HepG2 (cell line): ENCODE data around the gene C5orf47. TPM values are rescaled to one million over a fixed set of nuclear protein-coding genes. Genes with fewer than 3 reads are reported as not detected.

Experiments
- CC2D1A ChIP-seq: sonication (generic); formaldehyde crosslinking; IDR thresholded peaks from 2 replicates; pipeline ENCODE4 v1.8.1; 2023; ENCODE audit warnings: mild to moderate bottlenecking, missing genetic modification reagents
- CHD4 ChIP-seq: fragments of 200-600 bp; sonication (generic); IDR thresholded peaks from 2 replicates; pipeline ENCODE4 v1.7.0; 2017; ENCODE audit warnings: mild to moderate bottlenecking, low read length, borderline replicate concordance
- EED ChIP-seq: sonication (generic); formaldehyde crosslinking; IDR thresholded peaks from 2 replicates; pipeline ENCODE4 v1.5.0; 2020; ENCODE audit warnings: mild to moderate bottlenecking, missing genetic modification reagents
- GTF3A ChIP-seq: sonication (generic); formaldehyde crosslinking; conservative IDR thresholded peaks from 2 replicates; pipeline ENCODE4 v1.4.0; 2020; ENCODE audit warnings: mild to moderate bottlenecking, missing genetic modification reagents
- KAT2B ChIP-seq: fragments of 150-350 bp; IDR thresholded peaks from 2 replicates; pipeline ENCODE4 v1.6.1; 2014; ENCODE audit warnings: low read depth, low read length, borderline replicate concordance
- KLF16 ChIP-seq, 2 experiments: sonication (generic) in 1 of 2; formaldehyde crosslinking in 1 of 2; IDR thresholded peaks; 2 replicates each; pipeline versions ENCODE4 v1.6.1 to v1.8.0; 2016 to 2023; ENCODE audit warnings: missing genetic modification reagents in 2 of 2, missing compliant biosample characterization in 1 of 2
- MXD3 ChIP-seq: IDR thresholded peaks from 2 replicates; pipeline ENCODE4 v1.6.1; 2016; ENCODE audit warnings: mild to moderate bottlenecking, missing biosample characterization, missing genetic modification reagents
- POLR2A ChIP-seq, 2 experiments: IDR thresholded peaks; 2 replicates each; pipeline ENCODE4 v1.6.1; 2011; ENCODE audit warnings: low read depth in 2 of 2, low read length in 2 of 2, mild to moderate bottlenecking in 1 of 2, moderate library complexity in 1 of 2; ENCODE audit not compliant: insufficient read depth in 1 of 2
- SIN3A ChIP-seq: IDR thresholded peaks from 2 replicates; pipeline ENCODE4 v1.6.1; 2011; ENCODE audit warnings: low read depth, mild to moderate bottlenecking, control low read depth, low read length, borderline replicate concordance
- SSRP1 ChIP-seq: IDR thresholded peaks from 2 replicates; pipeline ENCODE4 v1.6.1; 2016; ENCODE audit warnings: control low read depth
- TOPORS ChIP-seq: sonication (generic); formaldehyde crosslinking; IDR thresholded peaks from 2 replicates; pipeline ENCODE4 v1.8.0; 2023; ENCODE audit warnings: mild to moderate bottlenecking, missing genetic modification reagents
- ZC3H4 ChIP-seq: sonication (generic); formaldehyde crosslinking; IDR thresholded peaks from 2 replicates; pipeline ENCODE4 v1.4.0; 2020; ENCODE audit warnings: missing genetic modification reagents, borderline replicate concordance
- ZEB1 ChIP-seq: IDR thresholded peaks from 2 replicates; pipeline ENCODE4 v1.6.1; 2012; ENCODE audit warnings: mild to moderate bottlenecking, low read depth, inconsistent platforms; ENCODE audit not compliant: insufficient replicate concordance
- ZNF260 ChIP-seq: sonication (generic); formaldehyde crosslinking; IDR thresholded peaks from 2 replicates; pipeline ENCODE4 v1.4.0; 2020; ENCODE audit warnings: missing genetic modification reagents, low read depth, mild to moderate bottlenecking, borderline replicate concordance
- ZNF382 ChIP-seq: sonication (generic); formaldehyde crosslinking; IDR thresholded peaks from 2 replicates; pipeline ENCODE4 v1.5.0; 2020; ENCODE audit warnings: missing genetic modification reagents, mild to moderate bottlenecking, borderline replicate concordance
- ZNF552 ChIP-seq: sonication (generic); formaldehyde crosslinking; IDR thresholded peaks from 2 replicates; pipeline ENCODE4 v1.9.0; 2022; ENCODE audit warnings: missing genetic modification reagents, mild to moderate bottlenecking, borderline replicate concordance
- ZNF557 ChIP-seq: sonication (generic); formaldehyde crosslinking; IDR thresholded peaks from 2 replicates; pipeline ENCODE4 v1.4.0; 2020; ENCODE audit warnings: missing genetic modification reagents
- ZNF616 ChIP-seq: sonication (generic); formaldehyde crosslinking; IDR thresholded peaks from 2 replicates; pipeline ENCODE4 v1.5.0; 2020; ENCODE audit warnings: low read depth, mild to moderate bottlenecking, missing genetic modification reagents
- ZNF644 ChIP-seq: IDR thresholded peaks from 2 replicates; pipeline ENCODE4 v1.6.1; 2016; ENCODE audit warnings: low read depth
- ZNF678 ChIP-seq: sonication (generic); formaldehyde crosslinking; IDR thresholded peaks from 2 replicates; pipeline ENCODE4 v1.4.0; 2020; ENCODE audit warnings: mild to moderate bottlenecking, missing genetic modification reagents
- ZNF747 ChIP-seq: sonication (generic); formaldehyde crosslinking; IDR thresholded peaks from 2 replicates; pipeline ENCODE4 v1.8.1; 2023; ENCODE audit warnings: missing genetic modification reagents, mild to moderate bottlenecking, borderline replicate concordance
- polyA plus RNA-seq, 8 experiments: library from polyadenylated mRNA; depleted of rRNA in 3 of 8; stranded (reverse) in 7 of 8; unstranded in 1 of 8; fragments of >200 nt; fragmentation: Illumina TruSeq in 4 of 8; extraction: Trizol in 4 of 8; gene quantifications; 2 replicates each; pipeline versions ENCODE4 v1.2.1 to v1.2.3, GENCODE V29; 2011 to 2016; ENCODE audit warnings: low read depth in 4 of 8, missing spikeins in 1 of 8, mixed read lengths in 1 of 8; ENCODE audit not compliant: insufficient read depth in 1 of 8
- total RNA-seq, 5 experiments: library from RNA; depleted of rRNA; stranded (reverse); fragments of >200 nt; fragmentation: Illumina TruSeq; extraction: Trizol; gene quantifications; 2 replicates each; pipeline ENCODE4 v1.2.3, GENCODE V29; 2016; ENCODE audit warnings: low read depth in 1 of 5
- TF ChIP-seq, protein P1 (sequence below): IDR thresholded peaks from 2 replicates; pipeline ENCODE4 v1.6.1; 2016
- TF ChIP-seq, protein P2 (sequence below): IDR thresholded peaks from 2 replicates; pipeline ENCODE4 v1.6.1; 2016; ENCODE audit warnings: missing genetic modification reagents, missing compliant biosample characterization
- TF ChIP-seq, protein P3 (sequence below): IDR thresholded peaks from 2 replicates; pipeline ENCODE4 v1.6.1; 2016; ENCODE audit warnings: control low read depth
- TF ChIP-seq, protein P4 (sequence below): sonication (generic); formaldehyde crosslinking; IDR thresholded peaks from 2 replicates; pipeline ENCODE4 v1.5.0; 2020; ENCODE audit warnings: missing genetic modification reagents
- TF ChIP-seq, protein P5 (sequence below): sonication (generic); formaldehyde crosslinking; IDR thresholded peaks from 2 replicates; pipeline ENCODE4 v1.8.0; 2022; ENCODE audit warnings: mild to moderate bottlenecking, missing genetic modification reagents, borderline replicate concordance

The C5orf47 gene
- total and polyA plus RNA-seq, 2 of the 13 experiments (the other 11 are each of a cell fraction or from before 2014, with no cell fraction given), result not detected

DNA sequence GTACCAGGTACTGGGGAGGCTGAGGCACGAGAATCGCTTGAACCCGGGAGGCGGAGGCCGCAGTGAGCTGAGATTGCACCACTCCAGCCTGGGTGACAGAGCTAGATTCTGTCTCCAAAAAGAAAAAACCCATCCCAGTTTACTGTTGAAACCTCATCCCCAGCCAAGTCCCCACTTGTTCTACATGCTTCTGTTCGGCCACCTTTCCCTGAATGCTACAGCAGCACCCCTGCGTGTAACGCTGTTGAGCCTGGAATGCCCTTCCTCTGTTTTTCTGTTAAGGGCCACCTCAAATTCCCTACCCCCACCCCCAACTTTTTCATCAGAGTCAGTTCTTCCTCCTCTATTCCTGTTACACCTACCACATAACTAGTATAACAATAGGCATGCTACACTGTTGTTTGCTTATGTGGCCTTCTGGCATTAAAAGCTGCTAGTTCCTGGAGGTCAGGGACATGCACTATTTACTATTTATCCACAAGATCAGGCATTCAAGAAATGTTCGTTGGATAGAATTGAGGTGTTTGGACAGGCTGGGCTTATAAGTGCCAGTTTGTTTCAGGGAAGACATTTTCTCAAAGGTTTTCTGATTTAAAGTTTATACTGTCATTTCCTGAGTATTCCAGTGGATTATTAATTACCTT lies 47.1 kb upstream of the C5orf47 start (continued):
- no peak for TF ChIP-seq ZNF260 (CRISPR knock-in tag)
- TF ChIP-seq, protein P1, sequence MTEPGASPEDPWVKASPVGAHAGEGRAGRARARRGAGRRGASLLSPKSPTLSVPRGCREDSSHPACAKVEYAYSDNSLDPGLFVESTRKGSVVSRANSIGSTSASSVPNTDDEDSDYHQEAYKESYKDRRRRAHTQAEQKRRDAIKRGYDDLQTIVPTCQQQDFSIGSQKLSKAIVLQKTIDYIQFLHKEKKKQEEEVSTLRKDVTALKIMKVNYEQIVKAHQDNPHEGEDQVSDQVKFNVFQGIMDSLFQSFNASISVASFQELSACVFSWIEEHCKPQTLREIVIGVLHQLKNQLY, result peak; percentile 87
- TF ChIP-seq ZNF557, result no peak
- 0 out of 2 replicates have a peak, but pooled peaks have one; percentile 32 for TF ChIP-seq SIN3A
- TF ChIP-seq ZNF616 (CRISPR knock-in tag), result no peak
- no peak for TF ChIP-seq ZNF644 (CRISPR knock-in tag)
- no peak for TF ChIP-seq ZC3H4
- TF ChIP-seq EED (CRISPR knock-in tag), result no peak
- TF ChIP-seq ZNF747 (CRISPR knock-in tag), result peak; percentile 87; the same call in 1 of the 2 replicates
- TF ChIP-seq ZNF382 (CRISPR knock-in tag), result no peak
- TF ChIP-seq, protein P2, sequence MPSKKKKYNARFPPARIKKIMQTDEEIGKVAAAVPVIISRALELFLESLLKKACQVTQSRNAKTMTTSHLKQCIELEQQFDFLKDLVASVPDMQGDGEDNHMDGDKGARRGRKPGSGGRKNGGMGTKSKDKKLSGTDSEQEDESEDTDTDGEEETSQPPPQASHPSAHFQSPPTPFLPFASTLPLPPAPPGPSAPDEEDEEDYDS (CRISPR knock-in tag), result peak; percentile 60; the same call in 1 of the 2 replicates
- TF ChIP-seq CC2D1A, result no peak
- TF ChIP-seq SSRP1 (CRISPR knock-in tag), result no peak
- no peak for TF ChIP-seq KAT2B
- no peak for TF ChIP-seq ZNF678 (CRISPR knock-in tag)
- TF ChIP-seq CHD4, result no peak; the same call in 1 of the 2 replicates
- TF ChIP-seq, protein P3, sequence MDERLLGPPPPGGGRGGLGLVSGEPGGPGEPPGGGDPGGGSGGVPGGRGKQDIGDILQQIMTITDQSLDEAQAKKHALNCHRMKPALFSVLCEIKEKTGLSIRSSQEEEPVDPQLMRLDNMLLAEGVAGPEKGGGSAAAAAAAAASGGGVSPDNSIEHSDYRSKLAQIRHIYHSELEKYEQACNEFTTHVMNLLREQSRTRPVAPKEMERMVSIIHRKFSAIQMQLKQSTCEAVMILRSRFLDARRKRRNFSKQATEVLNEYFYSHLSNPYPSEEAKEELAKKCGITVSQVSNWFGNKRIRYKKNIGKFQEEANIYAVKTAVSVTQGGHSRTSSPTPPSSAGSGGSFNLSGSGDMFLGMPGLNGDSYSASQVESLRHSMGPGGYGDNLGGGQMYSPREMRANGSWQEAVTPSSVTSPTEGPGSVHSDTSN, result no peak
- TF ChIP-seq, protein P4, sequence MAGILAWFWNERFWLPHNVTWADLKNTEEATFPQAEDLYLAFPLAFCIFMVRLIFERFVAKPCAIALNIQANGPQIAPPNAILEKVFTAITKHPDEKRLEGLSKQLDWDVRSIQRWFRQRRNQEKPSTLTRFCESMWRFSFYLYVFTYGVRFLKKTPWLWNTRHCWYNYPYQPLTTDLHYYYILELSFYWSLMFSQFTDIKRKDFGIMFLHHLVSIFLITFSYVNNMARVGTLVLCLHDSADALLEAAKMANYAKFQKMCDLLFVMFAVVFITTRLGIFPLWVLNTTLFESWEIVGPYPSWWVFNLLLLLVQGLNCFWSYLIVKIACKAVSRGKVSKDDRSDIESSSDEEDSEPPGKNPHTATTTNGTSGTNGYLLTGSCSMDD (CRISPR knock-in tag), result no peak
- no peak for TF ChIP-seq MXD3 (CRISPR knock-in tag)
- TF ChIP-seq GTF3A (CRISPR knock-in tag), result no peak
- peak in 1 of 2 experiments; percentile 54; a peak in 2 of 4 replicates for TF ChIP-seq KLF16 (CRISPR knock-in tag; IDR thresholded peaks at IDR 0.05)
- TF ChIP-seq ZNF552 (CRISPR knock-in tag), result no peak
- no peak for TF ChIP-seq POLR2A (IDR thresholded peaks at IDR 0.05; ENCODE audit: insufficient read depth in 1 of 2, low read depth in 2 of 2, low read length in 2 of 2)
- TF ChIP-seq TOPORS (CRISPR knock-in tag), result no peak
- no peak for TF ChIP-seq ZEB1
- TF ChIP-seq, protein P5, sequence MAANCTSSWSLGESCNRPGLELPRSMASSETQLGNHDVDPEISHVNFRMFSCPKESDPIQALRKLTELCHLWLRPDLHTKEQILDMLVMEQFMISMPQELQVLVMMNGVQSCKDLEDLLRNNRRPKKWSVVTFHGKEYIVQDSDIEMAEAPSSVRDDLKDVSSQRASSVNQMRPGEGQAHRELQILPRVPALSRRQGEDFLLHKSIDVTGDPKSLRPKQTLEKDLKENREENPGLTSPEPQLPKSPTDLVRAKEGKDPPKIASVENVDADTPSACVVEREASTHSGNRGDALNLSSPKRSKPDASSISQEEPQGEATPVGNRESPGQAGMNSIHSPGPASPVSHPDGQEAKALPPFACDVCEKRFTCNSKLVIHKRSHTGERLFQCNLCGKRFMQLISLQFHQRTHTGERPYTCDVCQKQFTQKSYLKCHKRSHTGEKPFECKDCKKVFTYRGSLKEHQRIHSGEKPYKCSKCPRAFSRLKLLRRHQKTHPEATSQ (CRISPR knock-in tag), result no peak
